HG02759 (cell line): ENCODE data around the gene GHRH.

ENCODE experiments used
- ATAC-seq: cut with Tn5 transposase; IDR thresholded peaks from one replicate; pipeline ENCODE4 v1.9.1; 2021; ENCODE audit warnings: mild to moderate bottlenecking, moderate library complexity; ENCODE audit not compliant: unreplicated experiment

The GHRH gene

DNA sequence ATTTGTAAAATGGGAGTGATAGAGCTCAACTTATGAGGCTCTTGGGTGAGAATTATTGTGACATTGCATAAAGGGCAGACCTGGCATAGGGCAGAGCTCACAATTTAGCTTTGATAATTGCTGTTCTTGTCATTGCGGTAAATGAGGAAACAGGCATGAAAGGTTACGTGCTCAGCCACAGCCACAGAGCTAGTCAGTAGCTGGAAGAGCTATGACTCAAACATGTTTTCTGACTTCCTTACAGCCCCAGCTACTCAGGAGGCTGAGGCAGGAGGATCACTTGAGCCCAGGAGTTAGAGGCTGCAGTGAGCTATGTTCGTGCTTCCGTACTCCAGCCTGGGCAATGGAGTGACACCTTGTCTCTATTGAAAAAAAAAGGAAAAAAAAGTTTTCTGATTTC is 3.5 kb upstream of the GHRH start:
- no peak for ATAC-seq

DNA sequence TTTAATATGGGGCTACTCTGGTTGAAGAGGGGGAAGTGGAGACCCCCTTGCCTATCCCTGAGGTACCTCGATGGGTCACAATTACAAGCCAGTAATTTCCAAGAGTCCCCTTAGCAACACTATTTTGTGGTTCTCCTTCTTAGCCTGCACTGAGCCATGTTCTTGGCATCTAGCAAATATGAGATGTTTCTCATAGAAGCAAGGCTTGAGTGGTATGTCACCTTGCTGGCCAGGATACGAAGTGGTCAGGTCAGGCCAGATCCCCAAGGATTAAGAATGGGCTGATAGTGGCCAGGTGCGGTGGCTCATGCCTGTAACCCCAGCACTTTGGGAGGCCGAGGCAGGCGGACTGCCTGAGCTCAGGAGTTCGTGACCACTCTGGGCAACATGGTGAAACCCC is 2.1 kb upstream of the GHRH start:
- ATAC-seq, result no peak

DNA sequence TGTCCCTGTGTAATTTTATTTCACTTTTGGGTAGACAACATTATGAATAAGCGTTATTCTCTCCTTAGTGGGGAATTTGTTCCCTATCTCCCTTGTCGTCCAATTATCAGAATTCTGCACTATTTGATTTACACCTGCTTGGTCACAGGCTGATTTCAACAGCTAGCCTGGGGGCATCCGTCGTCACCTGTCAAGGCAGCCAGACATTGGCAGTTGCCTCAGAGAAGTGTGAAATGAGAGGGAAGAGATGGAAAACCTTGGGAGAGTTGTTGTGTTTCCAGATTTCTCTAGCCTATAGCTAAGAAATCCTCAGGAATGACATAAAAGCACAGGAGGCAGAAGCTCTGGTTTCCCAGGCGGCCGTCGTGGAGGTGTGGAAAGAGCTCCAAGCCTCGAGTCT is 891 bp upstream of the GHRH start:
- no peak for ATAC-seq

DNA sequence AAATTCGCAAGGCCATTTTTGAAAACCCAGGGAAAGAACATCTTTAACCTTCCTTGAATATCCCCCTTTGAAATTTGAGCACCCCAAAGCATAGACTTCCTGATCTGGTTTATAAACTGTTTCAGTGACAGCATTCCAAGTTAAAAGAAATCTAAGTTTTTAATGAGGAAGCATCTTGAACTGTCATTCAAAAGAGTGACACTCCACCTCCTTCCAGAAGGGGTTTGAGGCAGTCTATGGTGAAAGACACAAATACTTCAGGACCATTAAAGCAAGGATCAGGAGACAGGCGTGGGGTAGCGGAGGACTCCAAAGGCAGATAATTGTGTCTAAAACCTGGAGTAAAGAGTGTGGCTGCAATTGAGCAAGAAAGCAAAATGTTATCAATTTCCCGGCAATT is 691 bp downstream of the GHRH start:
- ATAC-seq, result no peak

DNA sequence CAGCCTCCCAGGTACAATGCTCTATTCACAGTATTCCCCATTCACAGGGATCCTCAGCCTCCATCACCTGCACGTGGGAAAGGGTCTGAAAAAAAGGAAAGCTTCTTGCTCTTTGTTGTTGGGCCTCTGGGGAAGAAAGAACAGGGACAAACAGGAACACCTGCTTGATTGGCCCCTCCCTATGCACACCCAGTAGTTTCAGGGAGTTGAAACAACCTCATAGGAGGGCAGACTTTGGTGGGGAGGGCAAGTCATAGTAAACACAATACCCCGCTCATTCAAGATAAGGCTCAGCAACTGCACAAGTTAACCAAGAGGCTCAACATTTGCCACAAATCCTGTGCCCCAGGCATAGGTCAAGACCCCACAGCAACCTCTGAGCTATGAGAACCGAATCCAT is 1.7 kb downstream of the GHRH start:
- ATAC-seq, result no peak

DNA sequence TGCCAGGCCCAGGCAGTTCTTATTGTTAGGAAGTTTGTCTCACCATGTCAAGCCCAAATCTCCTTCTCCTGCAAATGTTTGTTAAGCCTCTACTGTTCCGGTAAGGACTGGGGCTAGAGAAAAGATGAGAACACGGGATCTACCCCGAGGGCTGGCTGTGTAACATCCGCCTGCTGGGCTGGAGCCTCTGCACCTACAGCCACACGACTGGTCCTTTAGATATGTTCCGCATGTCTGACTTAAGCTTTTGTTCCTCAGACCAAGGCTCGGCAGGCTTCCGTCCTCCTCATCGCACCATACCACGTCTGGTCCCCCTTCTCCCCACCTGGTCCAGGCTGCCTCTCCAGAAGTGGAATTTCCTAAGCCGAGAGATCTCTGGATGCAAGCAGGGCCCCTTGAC is 2.6 kb downstream of the GHRH start:
- ATAC-seq, result no peak

DNA sequence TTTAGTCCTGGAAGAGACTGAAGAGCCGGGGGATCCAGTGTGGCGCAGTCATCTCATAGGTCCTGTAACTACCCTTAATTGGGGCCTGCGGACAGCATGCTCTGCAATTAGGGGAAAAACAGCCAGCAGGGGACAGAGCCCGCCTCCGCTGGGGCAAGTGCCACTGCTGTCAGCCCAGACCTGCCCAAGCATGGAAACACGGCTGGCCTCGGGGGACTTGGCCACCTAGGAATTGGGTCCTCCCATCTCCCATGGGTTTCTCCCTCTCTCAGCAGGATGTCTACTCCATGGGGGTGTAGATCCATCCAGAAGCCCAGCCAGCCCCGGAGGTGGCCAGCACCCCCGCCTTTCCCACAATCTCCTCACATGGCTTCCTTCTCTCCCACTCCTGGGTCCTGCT is 3.6 kb downstream of the GHRH start:
- no peak for ATAC-seq

DNA sequence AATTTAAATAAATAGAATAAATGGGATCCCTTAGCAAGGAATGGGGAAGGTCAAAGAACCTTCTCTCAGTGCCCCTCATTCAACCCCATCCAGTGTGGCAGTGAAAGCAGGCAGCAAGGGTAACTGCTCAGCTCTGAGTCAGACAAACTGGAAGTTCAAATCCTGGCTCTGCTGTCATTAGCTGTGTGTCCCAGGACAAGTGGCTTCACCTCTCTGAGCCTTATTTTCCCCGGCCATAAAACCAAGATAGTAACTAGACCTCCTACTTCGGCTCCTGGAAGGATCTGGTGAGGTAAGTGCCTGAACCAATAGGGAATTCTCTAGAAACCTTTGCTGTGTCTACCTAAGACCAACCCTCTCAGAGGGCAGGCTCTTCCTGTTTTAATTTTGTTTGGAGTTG is 4.1 kb downstream of the GHRH start:
- no peak for ATAC-seq

DNA sequence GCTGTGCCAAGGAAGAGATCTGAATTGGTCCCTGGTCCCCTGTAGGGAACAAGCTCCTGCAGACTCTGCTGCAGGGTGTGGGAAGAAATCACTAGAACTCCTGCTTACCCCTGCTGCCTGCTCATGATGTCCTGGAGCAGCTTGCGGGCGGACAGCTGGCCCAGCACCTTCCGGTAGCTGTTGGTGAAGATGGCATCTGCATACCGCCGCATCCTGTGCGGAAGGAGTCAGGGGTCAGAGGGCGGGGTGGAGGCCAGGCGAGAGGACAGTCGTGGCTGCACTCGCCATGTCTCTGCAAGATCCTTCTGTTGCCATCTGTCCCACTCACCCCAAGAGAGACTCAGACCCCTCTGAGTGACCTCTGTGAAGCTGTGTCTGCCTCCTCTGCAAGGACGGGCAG is 5.3 kb downstream of the GHRH start:
- no peak for ATAC-seq

DNA sequence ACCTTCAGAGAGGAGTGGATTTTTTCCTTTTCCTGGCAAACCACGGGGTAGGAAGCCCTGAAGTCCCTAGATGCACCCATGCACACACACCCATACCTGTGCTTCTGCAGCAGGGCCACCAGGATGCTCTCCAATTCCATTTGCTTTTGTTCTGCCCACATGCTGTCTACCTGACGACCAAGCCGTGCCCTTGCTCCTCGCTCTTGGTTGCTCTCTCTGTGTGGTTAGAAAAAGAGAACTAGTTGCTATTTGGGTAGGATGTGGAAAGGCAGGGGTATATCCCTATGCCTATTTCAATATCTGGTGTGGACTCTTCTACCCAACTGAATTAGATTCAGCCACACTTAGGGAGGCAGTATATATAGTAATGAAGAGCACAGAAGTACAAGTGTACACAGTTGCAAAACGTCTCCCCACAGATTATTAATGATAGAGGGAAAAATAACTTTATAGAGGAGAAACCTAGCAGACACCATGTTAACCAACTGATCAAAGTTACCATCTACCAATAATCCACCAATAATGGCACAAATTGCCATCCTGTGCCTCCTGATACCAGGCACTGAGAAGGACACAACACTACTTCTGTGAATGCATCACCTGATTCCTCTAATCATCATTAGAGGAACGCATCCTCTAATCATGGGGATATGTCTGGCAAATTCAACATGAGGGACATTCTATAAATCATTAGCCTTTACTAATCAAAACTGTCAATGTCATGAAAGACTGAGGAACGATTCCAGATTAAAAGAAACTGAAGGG is 7.3 kb downstream of the GHRH start:
- ATAC-seq, result no peak

DNA sequence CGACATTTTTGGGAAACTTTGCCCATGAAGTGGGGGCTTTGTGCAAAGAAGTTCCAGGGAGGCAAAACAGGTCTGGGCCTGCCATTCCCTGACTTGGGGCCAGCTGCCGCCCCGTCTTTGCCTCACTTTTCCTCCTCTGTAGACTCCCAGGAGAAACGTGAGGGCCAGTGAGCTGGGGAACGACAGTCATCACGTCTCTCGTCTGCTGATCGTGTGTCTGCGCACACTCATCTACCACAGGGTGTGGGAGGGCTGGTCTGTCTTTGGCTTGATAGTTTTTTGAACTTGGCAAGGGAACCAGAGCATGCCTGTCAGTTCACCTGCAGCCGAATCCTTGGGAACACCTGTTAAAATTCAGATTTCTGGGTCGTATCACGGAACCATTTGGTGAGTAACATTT is 8.5 kb downstream of the GHRH start:
- ATAC-seq, result no peak

DNA sequence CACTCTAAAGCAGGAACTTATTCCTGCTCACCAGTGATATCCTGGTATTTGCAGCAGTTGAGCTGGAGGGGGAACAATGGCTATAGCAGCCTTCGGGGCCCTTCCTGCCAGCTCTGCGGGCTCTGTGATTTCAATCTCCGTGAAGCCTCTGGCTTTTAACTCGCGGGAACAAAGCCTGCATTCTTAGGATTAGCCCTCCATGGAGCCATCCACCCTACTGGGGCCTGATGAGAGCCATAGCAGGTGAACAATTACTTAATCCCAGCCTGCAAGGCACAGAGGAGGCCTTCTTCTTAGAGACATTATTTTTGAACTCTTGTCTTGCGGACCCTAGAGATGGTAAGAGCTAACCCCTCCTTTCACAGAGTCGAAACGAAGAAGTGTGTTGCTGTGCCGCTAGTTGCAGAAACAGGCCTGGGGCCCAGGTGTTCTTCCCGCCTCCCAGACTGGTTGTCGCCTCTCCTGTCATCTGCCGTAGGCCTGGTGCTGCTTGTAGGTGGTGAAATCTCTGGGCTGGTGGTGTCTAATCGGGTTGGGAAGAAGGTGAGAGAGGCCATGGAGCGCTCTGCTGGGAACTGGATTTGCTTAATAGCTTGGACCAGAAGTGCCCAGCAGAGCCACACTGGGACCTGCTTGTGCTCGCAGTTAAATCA is 9.7 kb downstream of the GHRH start:
- no peak for ATAC-seq

DNA sequence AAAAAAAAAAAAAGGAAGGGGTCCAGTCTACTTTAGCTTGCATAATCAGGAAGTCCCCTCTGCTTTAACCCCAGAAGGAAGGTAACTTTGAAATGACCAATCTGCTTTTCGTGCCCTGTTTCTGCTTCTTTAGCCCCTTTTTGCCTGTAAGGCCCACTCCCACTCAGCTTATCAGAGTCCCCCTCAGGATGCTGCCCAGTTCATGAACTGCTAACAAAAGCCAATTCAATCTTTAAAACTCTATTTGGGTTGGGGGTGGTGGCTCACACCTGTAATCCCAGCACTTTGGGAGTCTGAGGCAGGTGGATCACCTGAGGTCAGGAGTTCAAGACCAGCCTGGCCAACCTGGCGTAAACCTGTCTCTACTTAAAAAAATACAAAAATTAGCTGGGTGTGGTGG is 12.3 kb downstream of the GHRH start:
- no peak for ATAC-seq

DNA sequence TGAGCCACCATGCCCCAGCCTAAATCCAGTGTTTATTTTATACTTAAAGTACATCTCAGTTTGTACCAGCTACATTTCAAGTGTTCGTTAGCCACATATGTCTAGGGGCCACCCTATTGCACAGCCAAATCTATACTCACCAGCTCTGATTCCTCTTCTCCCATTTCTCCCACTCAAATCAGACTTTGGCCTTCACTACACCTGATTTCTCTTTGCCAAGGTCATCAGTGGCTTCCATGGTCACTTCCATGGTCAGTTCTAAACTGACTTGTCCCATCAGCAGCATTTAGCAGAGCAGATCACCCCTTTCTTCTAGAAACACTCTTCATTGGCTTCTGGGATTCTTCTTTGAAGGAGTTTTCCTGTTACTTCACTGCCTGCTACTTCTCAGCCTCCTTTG is 14.1 kb downstream of the GHRH start:
- ATAC-seq, result no peak

DNA sequence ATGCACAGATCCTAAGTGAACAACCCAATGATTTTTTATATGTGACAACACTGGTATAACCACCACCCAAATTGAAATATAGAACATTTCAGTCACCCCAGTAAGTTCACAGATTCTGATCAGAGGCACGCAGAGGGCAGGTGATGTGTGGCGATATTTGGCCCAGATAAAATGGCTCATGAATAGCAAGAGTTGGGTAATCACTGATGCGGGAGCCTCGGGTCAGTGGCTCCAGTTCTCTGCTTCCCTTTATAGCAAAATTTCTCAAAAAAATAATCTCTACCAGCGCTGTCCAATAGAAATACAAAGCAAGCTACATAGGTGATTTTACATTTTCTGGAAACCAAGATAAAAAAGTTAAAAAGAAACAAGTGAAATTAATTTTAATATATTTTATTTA is 14.9 kb downstream of the GHRH start:
- no peak for ATAC-seq

DNA sequence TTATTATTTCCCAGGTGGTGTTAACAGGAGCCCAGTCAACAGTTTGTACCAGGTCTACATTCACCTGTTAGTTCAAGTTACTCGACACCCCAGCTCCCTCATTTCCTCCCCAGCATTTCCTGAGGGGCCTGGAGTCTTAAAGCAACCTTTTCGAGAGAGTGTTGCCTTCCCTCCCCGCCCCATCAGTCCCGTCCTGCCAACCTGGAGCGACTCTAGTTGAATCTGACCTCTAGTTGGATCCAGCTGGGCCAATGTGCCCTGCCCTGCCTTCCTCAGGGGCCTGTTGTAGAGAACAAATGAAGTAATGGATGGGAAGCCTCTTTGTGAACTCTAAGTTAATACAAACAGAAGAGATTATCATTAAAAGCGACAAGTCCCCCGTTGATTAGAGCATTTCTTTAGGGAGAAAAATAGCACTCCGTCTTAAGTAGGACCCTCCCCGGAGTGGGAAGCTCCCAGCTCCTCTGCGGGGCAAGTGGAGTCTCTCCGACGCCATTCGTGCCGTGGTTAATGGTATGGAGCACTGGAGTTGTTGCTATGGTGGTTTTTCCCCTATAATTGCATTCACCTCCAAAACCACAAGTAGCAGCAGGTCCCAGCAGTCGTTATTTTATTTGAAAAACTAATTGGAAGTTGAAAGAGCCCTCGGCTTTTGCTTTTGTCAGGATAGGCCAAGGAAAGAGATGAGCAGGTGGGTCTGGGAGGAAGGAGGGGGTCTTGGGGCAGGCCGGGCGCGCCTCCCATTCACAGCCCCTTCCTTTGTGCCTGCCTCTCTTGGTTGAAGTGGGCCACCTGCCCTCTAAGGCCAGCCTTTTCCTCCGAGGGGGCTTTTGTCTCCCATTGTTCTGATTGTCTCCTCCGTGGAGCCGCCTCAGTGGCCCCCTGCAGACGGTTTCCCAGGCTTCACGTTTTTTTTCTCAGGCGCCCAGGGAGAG is 16.1 kb downstream of the GHRH start:
- ATAC-seq, result no peak

DNA sequence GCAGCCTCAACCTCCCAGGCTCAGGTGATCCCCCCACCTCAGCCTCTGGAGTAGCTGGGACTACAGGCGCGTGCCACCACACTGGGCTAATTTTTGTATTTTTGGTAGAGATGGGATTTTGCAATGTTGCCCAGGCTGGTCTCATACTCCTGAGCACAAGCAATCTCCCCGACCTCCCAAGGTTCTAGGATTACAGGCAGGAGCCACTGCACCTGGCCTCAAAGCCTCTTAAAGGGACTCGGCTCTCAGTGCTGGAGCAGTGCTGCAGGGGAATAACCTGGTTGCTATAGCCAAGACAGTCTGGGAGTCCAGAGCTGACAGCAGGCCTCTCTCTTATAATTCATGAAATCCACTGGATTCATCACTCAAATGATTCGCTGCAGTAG is 17.0 kb downstream of the GHRH start:
- no peak for ATAC-seq

DNA sequence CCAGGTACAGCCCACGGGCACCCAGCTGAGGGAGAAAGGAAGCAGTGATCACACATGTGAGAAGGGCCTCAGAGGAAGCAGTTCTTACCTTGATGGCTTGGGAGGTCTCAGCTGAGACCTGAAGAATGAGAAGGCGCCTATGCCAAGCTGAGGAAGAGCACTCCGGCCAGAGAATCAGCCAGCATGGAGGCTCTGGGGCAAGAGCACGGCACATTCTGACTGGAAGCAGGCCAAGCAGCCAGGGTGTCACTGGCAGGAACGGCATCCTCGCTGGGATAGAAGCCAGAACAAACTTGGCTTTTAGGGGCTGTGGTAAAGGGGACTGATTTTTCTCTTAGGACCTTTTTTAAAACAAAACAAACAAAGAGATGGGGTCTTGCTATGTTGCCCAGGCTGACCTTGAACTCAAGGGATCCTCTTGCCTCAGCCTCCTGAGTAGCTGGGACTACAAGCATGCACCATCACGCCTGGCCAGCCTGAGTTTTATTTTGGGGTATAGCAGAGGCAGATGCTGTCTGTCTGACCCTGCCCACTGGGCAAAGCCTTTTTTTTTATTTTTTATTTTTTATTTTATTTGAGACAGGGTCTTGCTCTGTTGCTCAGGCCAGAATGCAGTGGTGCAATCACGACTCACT is 17.6 kb downstream of the GHRH start:
- ATAC-seq, result no peak

DNA sequence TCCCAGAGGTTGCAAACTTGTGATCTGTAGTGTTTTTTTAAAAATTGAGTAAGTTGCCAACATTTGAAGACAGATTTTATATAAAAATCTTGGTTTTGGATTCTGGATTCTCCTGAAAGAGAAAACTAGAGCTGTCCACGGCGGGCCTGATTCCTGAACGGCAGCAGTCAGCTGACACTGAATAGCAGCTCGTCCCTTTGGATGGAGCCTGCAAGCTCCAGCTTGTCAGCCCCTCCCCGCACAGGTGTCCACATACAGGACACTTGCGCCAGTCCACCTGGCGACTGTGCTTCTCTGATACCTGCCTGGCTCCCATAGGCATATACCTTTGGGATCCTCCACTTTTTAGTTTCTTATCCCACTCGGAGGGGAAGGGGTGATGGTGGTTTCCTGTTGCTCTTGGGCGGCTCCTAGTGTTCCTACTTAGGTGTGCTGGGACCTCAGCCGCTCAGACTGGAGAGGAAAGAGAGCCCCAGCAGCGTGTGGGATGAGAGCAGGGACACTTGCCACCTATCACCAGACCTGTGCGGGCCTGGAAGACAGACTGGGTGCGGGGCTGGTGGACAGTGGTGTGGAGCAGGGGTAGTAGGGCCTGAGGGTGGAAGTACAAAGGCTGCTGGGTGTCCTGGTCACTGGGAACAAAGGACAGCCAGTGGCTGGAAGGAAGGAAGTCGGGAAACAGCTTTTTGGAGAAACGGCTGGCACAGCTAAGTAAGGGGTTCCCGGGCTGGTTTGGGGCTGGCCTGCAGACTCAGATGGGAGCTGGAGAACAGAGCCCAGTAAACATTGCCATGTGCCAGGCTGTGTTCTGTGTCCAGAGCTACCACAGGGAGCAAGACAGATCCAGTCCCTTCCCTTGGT is 18.3 kb downstream of the GHRH start:
- ATAC-seq, result no peak

DNA sequence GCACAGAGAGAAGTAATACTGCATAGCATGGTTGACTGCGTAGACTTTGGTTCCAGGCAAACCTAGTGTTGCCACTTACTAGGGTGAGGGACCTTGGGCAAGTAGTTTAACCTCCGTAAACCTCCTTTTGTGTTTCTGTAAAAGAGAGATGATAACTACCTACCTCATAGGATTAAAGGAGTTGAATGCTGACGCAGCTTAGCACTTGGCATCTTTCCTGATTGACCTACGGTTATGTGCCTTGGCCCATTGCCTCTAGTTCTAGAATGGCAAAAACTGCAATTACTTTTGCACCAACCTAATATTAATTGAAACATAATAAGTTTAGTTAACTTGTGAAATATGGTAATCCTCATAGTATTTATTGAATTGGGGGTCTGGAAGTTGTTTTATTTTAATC is 19.1 kb downstream of the GHRH start:
- ATAC-seq, result no peak
